GM23248 (cell line): ENCODE results near the gene SERPINB2.

Source experiments
- EZH2 ChIP-seq: fragments of 200-600 bp; sonication (generic); IDR thresholded peaks from 2 replicates; pipeline ENCODE4 v1.6.1; 2018; ENCODE audit warnings: antibody characterized with exemption, mild to moderate bottlenecking; ENCODE audit not compliant: insufficient read depth, poor library complexity, severe bottlenecking
- EZH2phosphoT487 ChIP-seq: fragments of 200-600 bp; sonication (generic); IDR thresholded peaks from 2 replicates; pipeline ENCODE4 v1.6.1; 2018; ENCODE audit warnings: antibody characterized with exemption, moderate library complexity, mild to moderate bottlenecking, low read depth; ENCODE audit not compliant: insufficient read depth

DNA sequence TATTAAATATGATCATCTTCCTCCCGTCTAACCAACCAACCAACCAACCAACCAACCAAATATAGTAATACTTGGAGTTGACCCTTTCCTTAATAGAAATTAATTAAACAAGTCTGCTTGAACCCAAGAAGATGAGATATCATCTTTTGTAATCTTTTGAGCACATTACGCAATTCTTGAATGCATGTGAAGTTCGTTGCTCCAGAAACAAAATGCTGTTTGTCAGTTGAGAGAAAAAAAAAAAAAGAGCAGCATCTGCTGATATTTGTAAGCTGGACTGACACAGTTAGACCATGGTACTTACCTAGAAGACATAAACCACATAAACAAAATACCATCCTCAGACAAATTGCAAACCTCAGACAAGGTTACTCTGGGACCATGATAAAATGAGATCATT lies 9.2 kb upstream of the SERPINB2 start:
- no peak for TF ChIP-seq EZH2phosphoT487
- TF ChIP-seq EZH2, result no peak
